ENCODE data around the gene BCL2. TPM values are rescaled to one million over a fixed set of nuclear protein-coding genes. Genes with fewer than 3 reads are reported as not detected.

BCL2 gene
- total RNA-seq, 1 experiment from 2014 or later = 2.9 TPM

DNA sequence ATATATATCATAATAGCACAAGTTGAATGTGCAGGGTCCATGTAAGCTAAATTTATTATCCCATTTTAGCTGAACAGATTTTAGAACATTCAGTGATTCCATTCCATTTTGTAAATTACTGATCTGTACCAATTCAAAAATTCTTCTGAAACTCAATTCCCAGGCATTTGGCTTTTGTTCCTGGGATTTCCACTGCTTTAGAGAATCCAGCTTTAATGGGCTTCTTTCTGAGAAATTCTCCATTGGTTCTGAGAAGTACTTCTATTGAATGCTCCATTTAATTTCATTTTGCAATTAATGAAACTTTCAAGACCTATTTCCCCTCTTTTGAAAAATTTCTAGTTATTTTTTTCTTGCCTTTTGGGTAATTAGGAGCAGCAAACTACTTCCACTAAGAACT lies 36.8 kb downstream of the BCL2 start:
- H3K4me1 Mint-ChIP-seq (ENCODE audit: low read depth, unreplicated experiment) = no peaks in the 10 kb centered on the region
- TF ChIP-seq, protein P1, sequence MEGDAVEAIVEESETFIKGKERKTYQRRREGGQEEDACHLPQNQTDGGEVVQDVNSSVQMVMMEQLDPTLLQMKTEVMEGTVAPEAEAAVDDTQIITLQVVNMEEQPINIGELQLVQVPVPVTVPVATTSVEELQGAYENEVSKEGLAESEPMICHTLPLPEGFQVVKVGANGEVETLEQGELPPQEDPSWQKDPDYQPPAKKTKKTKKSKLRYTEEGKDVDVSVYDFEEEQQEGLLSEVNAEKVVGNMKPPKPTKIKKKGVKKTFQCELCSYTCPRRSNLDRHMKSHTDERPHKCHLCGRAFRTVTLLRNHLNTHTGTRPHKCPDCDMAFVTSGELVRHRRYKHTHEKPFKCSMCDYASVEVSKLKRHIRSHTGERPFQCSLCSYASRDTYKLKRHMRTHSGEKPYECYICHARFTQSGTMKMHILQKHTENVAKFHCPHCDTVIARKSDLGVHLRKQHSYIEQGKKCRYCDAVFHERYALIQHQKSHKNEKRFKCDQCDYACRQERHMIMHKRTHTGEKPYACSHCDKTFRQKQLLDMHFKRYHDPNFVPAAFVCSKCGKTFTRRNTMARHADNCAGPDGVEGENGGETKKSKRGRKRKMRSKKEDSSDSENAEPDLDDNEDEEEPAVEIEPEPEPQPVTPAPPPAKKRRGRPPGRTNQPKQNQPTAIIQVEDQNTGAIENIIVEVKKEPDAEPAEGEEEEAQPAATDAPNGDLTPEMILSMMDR (IDR thresholded peaks at IDR 0.05; ENCODE audit: unreplicated experiment) = no peak
- no peak for DNase-seq
- no TSS peak for BruUV-seq (replicated peaks)
- H3K9me3 Mint-ChIP-seq (ENCODE audit: low read depth, unreplicated experiment) = no peaks in the 10 kb centered on the region
- CTCF ChIA-PET = no interaction called here
- no peak overlapping the region for H3K4me3 Mint-ChIP-seq (ENCODE audit: low read depth, unreplicated experiment)
- intact Hi-C loops (cut with micrococcal nuclease; ENCODE audit: unreplicated experiment) = no loop called here
- H3K27me3 Mint-ChIP-seq (ENCODE audit: unreplicated experiment) = peaks cover 13% of the 10 kb centered on the region
- H3K27ac Mint-ChIP-seq (ENCODE audit: unreplicated experiment) = no peak overlapping the region
- no peaks in the 10 kb centered on the region for H3K36me3 Mint-ChIP-seq (ENCODE audit: insufficient read depth, unreplicated experiment)

DNA sequence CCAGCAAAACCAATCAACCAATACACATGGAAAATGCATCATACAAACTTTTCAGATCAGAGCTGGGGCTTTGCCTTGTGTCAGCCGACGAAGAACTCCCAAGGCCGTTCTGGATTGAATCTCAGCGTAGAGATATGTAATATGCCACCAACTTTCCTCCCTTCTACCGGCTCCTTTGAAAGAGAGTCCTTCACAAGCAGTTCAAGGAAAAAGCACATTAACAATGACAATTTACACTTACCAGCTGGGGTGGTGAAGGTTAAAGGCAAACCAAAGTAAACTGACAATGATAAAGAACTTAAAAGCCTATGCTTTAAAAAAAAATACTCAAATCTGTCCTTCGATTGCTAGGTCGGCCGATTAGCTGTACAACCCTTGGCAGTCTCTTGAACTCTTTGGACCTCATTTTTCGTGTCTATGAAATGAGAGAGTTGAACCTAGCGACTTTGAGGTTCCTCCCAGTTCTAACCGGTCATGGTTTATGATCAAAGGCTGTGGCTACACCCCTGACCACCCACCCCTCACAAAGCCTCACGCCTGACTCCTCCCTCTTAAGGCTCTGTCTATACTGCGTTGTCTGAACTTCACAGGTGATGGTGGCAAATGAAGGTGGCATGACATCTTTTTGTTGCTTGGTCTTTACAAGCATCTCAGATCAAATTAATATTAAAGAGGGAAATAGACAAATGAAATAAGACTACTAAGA lies 46.2 kb downstream of the BCL2 start:
- Mint-ChIP-seq H3K9me3 (ENCODE audit: low read depth, unreplicated experiment) (no peaks in the 10 kb centered on the region), H3K36me3 (ENCODE audit: insufficient read depth, unreplicated experiment) (no peaks in the 10 kb centered on the region), H3K4me1 (ENCODE audit: low read depth, unreplicated experiment) (no peaks in the 10 kb centered on the region), H3K4me3 (ENCODE audit: low read depth, unreplicated experiment) (no peak overlapping the region), H3K27me3 (ENCODE audit: unreplicated experiment) (peaks cover 30% of the 10 kb centered on the region), H3K27ac (ENCODE audit: unreplicated experiment) (no peak overlapping the region)
- CTCF ChIA-PET = interaction anchor here (0.7 kb wide), 1 partner anchor 8 kb away, joined by 3 read pairs; no protein-coding TSS in a partner anchor
- DNase-seq = no peak
- intact Hi-C loops (cut with micrococcal nuclease; ENCODE audit: unreplicated experiment) = no loop called here
- no TSS peak for BruUV-seq (replicated peaks)
- TF ChIP-seq, protein P1 (IDR thresholded peaks at IDR 0.05; ENCODE audit: unreplicated experiment) = no peak

DNA sequence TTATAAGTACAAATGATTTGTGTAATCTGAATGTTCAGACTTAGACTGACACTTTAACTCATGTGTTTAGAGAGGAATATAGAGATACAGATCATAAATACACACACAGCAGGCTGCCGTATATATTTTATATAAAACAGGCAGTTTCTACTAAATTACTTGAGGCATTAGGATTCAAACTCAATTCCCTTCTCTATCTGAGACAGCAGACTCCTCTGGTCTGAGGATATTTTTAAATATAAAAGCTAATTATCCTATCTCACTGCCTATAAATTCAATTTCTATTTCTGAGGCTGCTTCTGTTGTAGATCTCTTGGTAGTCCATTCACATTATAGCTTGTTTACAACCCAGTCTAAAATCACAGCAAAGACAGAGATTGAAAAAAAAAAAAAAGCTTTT lies 46.9 kb downstream of the BCL2 start:
- no TSS peak for BruUV-seq (replicated peaks)
- intact Hi-C loops (cut with micrococcal nuclease; ENCODE audit: unreplicated experiment) = no loop called here
- H3K27ac Mint-ChIP-seq (ENCODE audit: unreplicated experiment) = no peak overlapping the region
- no peaks in the 10 kb centered on the region for H3K36me3 Mint-ChIP-seq (ENCODE audit: insufficient read depth, unreplicated experiment)
- H3K4me1 Mint-ChIP-seq (ENCODE audit: low read depth, unreplicated experiment) = no peaks in the 10 kb centered on the region
- TF ChIP-seq, protein P1 (IDR thresholded peaks at IDR 0.05; ENCODE audit: unreplicated experiment) = no peak
- no peaks in the 10 kb centered on the region for H3K9me3 Mint-ChIP-seq (ENCODE audit: low read depth, unreplicated experiment)
- CTCF ChIA-PET = no interaction called here
- H3K27me3 Mint-ChIP-seq (ENCODE audit: unreplicated experiment) = peaks cover 25% of the 10 kb centered on the region
- no peak overlapping the region for H3K4me3 Mint-ChIP-seq (ENCODE audit: low read depth, unreplicated experiment)
- DNase-seq = no peak

DNA sequence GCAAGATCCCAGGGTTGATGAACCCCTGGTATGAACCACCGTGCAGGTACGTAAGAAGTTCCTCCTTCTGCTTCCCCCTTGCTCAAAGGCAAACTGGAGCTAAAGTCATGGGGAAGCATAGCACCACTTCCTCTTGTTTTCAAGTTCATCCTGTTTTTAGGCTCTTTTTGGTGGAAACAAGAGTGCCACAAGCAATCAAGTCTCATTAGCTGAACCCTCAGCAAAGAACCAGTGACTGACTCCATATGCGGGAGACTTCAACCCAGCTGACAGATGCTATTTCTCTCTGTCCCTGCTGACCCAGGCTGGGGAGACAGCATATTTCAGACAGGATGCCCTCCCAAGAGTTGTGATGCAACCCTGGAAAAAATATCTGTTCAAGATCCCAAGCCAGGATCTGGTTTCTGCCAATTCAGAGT lies 47.7 kb downstream of the BCL2 start:
- no peak for DNase-seq
- intact Hi-C loops (cut with micrococcal nuclease; ENCODE audit: unreplicated experiment) = no loop called here
- TF ChIP-seq, protein P1 (IDR thresholded peaks at IDR 0.05; ENCODE audit: unreplicated experiment) = no peak
- H3K36me3 Mint-ChIP-seq (ENCODE audit: insufficient read depth, unreplicated experiment) = no peaks in the 10 kb centered on the region
- no peaks in the 10 kb centered on the region for H3K4me1 Mint-ChIP-seq (ENCODE audit: low read depth, unreplicated experiment)
- BruUV-seq (replicated peaks) = no TSS peak
- H3K4me3 Mint-ChIP-seq (ENCODE audit: low read depth, unreplicated experiment) = no peak overlapping the region
- H3K27ac Mint-ChIP-seq (ENCODE audit: unreplicated experiment) = no peak overlapping the region
- H3K27me3 Mint-ChIP-seq (ENCODE audit: unreplicated experiment) = peaks cover 25% of the 10 kb centered on the region
- no peaks in the 10 kb centered on the region for H3K9me3 Mint-ChIP-seq (ENCODE audit: low read depth, unreplicated experiment)
- CTCF ChIA-PET = no interaction called here

Measured in Calu3 (cell line).